Right lobe of liver (tissue), 6 donors: ENCODE data around the gene FRMPD4. TPM values are rescaled to one million over a fixed set of nuclear protein-coding genes. Genes with fewer than 3 reads are reported as not detected.
A peak's percentile ranks its signal among the peaks of the same experiment; 100 is the strongest.

Experiments
- ATAC-seq, 4 donors: fragments of 200-7000 bp; cut with Tn5 transposase; one replicate each; pipeline ENCODE4 v1.9.1; 2020; ENCODE audit warnings: mild to moderate bottlenecking in 4 of 4, moderate library complexity in 4 of 4
- DNase-seq, 3 donors: peaks; one replicate each; pipeline ENCODE4 v3.0.0-alpha.2; 2020
- H3K27ac ChIP-seq, 3 donors: fragments of 200-600 bp; one replicate each; pipeline ENCODE4 v1.8.0; 2022
- H3K27me3 ChIP-seq, 2 donors: fragments of 200-600 bp; one replicate each; pipeline ENCODE4 v1.8.0; 2022
- H3K36me3 ChIP-seq, 4 donors: fragments of 200-600 bp; sonication (generic) in 1 of 4; one replicate each; pipeline versions ENCODE4 v1.5.1 to v1.8.0; 2017 to 2022; ENCODE audit warnings: control low read depth in 1 of 4
- H3K4me1 ChIP-seq, 4 donors: fragments of 200-600 bp; sonication (generic) in 1 of 4; one replicate each; pipeline versions ENCODE4 v1.5.1 to v1.8.0; 2017 to 2022; ENCODE audit warnings: control low read depth in 1 of 4
- H3K4me3 ChIP-seq, 3 donors: fragments of 200-600 bp; one replicate each; pipeline ENCODE4 v1.8.0; 2022
- H3K9me3 ChIP-seq, 4 donors: fragments of 200-600 bp; sonication (generic) in 1 of 4; one replicate each; pipeline versions ENCODE4 v1.5.1 to v1.8.0; 2017 to 2022; ENCODE audit warnings: control low read depth in 1 of 4
- POLR2A ChIP-seq: fragments of 450-650 bp; IDR thresholded peaks from one replicate; pipeline ENCODE4 v1.6.1; 2017; ENCODE audit warnings: antibody characterized with exemption, mild to moderate bottlenecking
- WGBS: methylation state at CpG from one replicate; pipeline ENCODE4 v1.1.6; 2018; ENCODE audit warnings: low coverage, low lambda C conversion rate; ENCODE audit not compliant: insufficient coverage; ENCODE audit errors: missing lambda C conversion rate; 5-methylcytosine and 5-hydroxymethylcytosine counted together
- intact Hi-C, 2 donors: fragments of 100-400 bp; cut with DNase I; formaldehyde crosslinking; loops; one replicate each; pipeline versions ENCODE4 v1.11.2 to v1.14.1; 2022
- total RNA-seq, 6 experiments: library from RNA; depleted of rRNA in 2 of 6; stranded (reverse); fragments of >200 nt in 2 of 6; fragmentation: NEBNext Ultra II Directional in 3 of 6; extraction: Animal tissue kit (Norgen Biotek cat#: 25700) in 3 of 6; gene quantifications; one replicate each; pipeline versions ENCODE4 v1.1.0 to v1.2.4, GENCODE V29; 2016 to 2023
- TF ChIP-seq, protein P1 (sequence below), 4 donors: fragments of 200-600 bp in 3 of 4; fragments of 450-650 bp in 1 of 4; IDR thresholded peaks; one replicate each; pipeline versions ENCODE4 v1.5.1 to v1.8.0; 2016 to 2022; ENCODE audit warnings: antibody characterized with exemption in 4 of 4, mild to moderate bottlenecking in 2 of 4
- donor health status: DM: no; HTN: yes; CAD: no.
- donor health status: DM: no; HTN: no; CAD: no.
- donor health status: DM: no; HTN: no; CAD: no.
- donor health status: DM: no; HTN: yes; CAD: no.
- donor health status: DM: no; HTN: yes; CAD: no.

FRMPD4 gene
- total RNA-seq, 6 experiments from 2014 or later: 0.05 to 0.12 (median 0.06) TPM; not detected in 3

DNA sequence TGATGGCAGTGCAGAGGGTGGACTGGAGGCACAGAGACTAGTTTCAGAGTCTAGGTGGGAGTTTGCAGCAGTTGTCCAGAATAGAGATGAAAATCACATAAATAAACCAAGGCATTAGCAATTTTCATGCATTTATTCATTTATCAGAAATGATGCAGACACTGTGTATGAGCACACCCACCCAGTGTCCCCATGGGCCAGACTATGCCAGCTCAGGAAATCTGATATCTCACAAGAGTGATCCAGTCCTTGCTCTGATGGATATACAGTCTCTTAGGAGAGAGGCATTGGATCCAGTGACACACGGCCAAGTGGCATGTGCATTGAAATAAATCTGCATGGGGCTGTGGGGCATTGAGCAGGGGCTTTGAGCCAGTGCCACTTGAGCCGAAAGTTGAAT, 228.2 kb downstream of the FRMPD4 start:
- Histone ChIP-seq H3K27ac (no peak overlapping the region), H3K9me3 (no peaks in the 10 kb centered on the region), H3K4me3 (no peak overlapping the region), H3K4me1 (no peaks in the 10 kb centered on the region), H3K36me3 (no peaks in the 10 kb centered on the region), H3K27me3 (no peaks in the 10 kb centered on the region)
- no peak for DNase-seq
- 17% methylated on average over 1 of the region's 2 CpGs for WGBS
- ATAC-seq: no peak
- TF ChIP-seq POLR2A: no peak
- TF ChIP-seq, protein P1, sequence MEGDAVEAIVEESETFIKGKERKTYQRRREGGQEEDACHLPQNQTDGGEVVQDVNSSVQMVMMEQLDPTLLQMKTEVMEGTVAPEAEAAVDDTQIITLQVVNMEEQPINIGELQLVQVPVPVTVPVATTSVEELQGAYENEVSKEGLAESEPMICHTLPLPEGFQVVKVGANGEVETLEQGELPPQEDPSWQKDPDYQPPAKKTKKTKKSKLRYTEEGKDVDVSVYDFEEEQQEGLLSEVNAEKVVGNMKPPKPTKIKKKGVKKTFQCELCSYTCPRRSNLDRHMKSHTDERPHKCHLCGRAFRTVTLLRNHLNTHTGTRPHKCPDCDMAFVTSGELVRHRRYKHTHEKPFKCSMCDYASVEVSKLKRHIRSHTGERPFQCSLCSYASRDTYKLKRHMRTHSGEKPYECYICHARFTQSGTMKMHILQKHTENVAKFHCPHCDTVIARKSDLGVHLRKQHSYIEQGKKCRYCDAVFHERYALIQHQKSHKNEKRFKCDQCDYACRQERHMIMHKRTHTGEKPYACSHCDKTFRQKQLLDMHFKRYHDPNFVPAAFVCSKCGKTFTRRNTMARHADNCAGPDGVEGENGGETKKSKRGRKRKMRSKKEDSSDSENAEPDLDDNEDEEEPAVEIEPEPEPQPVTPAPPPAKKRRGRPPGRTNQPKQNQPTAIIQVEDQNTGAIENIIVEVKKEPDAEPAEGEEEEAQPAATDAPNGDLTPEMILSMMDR (IDR thresholded peaks at IDR 0.05): no peak
- intact Hi-C loops: no loop called here

DNA sequence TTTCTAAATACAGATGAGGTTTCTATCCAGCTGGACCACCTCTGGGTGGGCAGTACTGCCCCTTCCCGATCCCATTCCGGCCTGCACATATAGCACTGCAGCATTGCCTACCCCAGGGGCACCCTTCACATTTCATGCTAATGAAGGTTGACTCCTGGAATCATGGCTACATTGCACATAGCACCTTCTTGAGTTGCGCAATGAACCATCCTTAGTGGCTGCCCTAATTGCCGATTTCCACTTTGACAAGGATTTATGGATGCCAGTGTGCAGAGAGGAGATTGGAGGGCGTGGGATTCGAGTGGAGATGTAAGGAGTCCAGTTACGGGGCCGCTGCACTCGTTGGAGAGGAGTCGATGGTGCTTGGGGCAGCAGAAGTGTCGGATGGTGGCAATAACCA, 229.0 kb downstream of the FRMPD4 start:
- Histone ChIP-seq H3K36me3 (no peaks in the 10 kb centered on the region), H3K27ac (no peak overlapping the region), H3K27me3 (no peaks in the 10 kb centered on the region), H3K4me1 (no peaks in the 10 kb centered on the region), H3K9me3 (no peaks in the 10 kb centered on the region), H3K4me3 (no peak overlapping the region)
- 46% methylated on average over 11 of the region's 11 CpGs for WGBS
- intact Hi-C loops: no loop called here
- no peak for TF ChIP-seq POLR2A
- TF ChIP-seq, protein P1 (IDR thresholded peaks at IDR 0.05): no peak
- ATAC-seq (no peak), DNase-seq (no peak)

DNA sequence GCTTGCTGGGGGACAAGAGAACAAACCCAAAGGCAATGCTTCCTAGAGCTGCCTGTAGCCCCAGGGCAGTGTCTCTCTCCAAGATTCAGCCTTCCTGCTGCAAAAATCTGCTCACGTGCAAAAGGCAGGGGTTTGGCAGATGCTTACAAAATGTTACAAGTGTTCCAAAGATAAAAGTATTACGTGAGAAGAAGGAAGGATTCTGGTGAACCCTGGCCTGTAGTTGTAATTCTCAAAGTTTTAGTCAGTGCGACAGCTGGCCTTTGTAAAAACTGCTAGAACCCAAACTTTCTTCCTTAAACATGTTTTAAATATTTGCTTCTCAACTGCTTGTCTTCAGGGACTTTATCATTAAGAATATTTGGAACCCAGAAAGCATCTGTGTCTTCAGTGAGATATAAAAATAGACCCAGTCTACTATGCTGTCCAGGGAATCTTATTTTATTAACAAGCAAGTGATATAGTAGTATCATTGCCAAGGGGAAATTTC, 232.3 kb downstream of the FRMPD4 start:
- no peak for DNase-seq
- Histone ChIP-seq H3K9me3 (no peaks in the 10 kb centered on the region), H3K4me3 (no peak overlapping the region), H3K36me3 (no peaks in the 10 kb centered on the region), H3K27me3 (no peaks in the 10 kb centered on the region), H3K4me1 (no peaks in the 10 kb centered on the region), H3K27ac (no peak overlapping the region)
- intact Hi-C loops: no loop called here
- peak in 1 of 4 donors; percentile 28 for ATAC-seq
- TF ChIP-seq, protein P1 (IDR thresholded peaks at IDR 0.05): no peak
- TF ChIP-seq POLR2A: no peak
- WGBS: 45% methylated on average over 3 of the region's 3 CpGs

DNA sequence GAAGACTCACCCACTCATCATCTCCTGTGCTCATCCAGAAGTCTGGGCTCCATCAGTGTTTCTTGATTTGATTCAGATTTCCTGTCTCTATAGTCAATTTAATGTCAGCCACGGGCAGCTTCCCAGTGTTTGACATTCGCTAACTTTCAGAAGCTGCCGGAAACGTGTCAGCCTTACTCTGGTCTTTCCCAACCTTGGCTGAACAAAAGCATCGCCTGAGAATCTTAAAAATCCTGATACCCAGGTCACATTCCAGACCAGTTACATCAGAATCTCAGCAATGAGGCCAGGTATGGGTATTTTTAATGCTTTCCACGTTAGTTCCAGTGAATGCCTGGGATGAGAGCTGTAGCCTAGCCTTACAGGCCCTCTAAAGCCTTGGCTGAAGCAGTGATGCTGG, 233.8 kb downstream of the FRMPD4 start:
- no peak overlapping the region for H3K27ac ChIP-seq
- WGBS: 48% methylated on average over 6 of the region's 6 CpGs
- DNase-seq: no peak
- H3K9me3 ChIP-seq: no peaks in the 10 kb centered on the region
- no peak for ATAC-seq
- no peak for TF ChIP-seq POLR2A
- TF ChIP-seq, protein P1 (IDR thresholded peaks at IDR 0.05): no peak
- no peaks in the 10 kb centered on the region for H3K4me1 ChIP-seq
- H3K36me3 ChIP-seq: no peaks in the 10 kb centered on the region
- H3K27me3 ChIP-seq: no peaks in the 10 kb centered on the region
- H3K4me3 ChIP-seq: no peak overlapping the region
- intact Hi-C loops: no loop called here

GRCh38 chrX:12374286-12374685, 236.0 kb downstream of the FRMPD4 start:
- intact Hi-C loops: no loop called here

More at GRCh38 chrX:12374286-12374685, 236.0 kb downstream of the FRMPD4 start:
- Histone ChIP-seq H3K4me1 (no peaks in the 10 kb centered on the region), H3K27me3 (no peaks in the 10 kb centered on the region), H3K36me3 (no peaks in the 10 kb centered on the region), H3K27ac (no peak overlapping the region), H3K9me3 (no peaks in the 10 kb centered on the region), H3K4me3 (no peak overlapping the region)
- TF ChIP-seq, protein P1 (IDR thresholded peaks at IDR 0.05): no peak
- no peak for TF ChIP-seq POLR2A
- DNase-seq (no peak), ATAC-seq (no peak)
- WGBS: 57% methylated on average over 6 of the region's 6 CpGs
